GM18508 (cell line): ENCODE data around the gene B2M.
"Not testable (repeated sequence)": the region's sequence is repeated elsewhere in the genome, so short reads cannot be mapped to it uniquely, and the experiment has no call there.

Source experiments
- ATAC-seq: cut with Tn5 transposase; IDR thresholded peaks from one replicate; pipeline ENCODE4 v1.9.1; 2021; ENCODE audit warnings: moderate number of reproducible peaks; ENCODE audit not compliant: insufficient read depth, unreplicated experiment

B2M gene

DNA sequence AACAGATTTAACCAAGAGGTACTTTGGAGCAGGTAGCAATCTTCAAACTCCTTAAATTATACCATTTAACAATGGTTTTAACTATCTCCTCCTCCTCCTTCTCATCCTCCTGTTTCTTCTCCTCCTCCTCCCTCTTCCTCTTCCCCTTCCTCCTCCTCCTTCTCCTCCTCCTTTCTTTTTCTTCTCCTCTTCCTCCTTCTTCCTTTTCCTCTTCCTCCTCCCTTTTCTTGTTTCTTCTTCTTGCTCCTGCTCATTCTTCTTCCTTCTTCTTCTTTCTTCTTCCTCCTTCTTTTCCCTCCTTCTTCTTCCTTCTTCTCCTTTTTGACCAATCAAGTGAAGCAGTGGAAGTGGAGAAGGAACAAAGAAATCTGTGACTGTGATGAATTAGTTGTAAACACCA is 14.3 kb upstream of the B2M start:
- ATAC-seq, result no peak

DNA sequence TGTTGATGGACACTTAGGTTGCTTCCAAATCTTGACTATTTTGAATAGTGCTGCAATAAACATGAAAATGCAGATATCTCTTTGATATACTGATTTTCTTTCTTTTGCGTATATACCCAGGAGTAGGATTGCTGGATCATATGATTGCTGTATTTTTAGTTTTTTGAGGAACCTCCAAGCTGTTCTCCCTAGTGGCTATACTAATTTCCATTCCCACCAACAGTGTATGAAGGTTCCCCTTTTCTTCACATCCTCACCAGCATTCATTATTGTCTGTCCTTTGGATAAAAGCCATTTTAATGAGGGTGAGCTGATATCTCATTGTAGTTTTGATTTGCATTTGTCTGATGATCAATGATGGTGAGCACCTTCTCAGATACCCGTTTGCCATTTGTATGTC is 12.7 kb upstream of the B2M start:
- no peak for ATAC-seq

DNA sequence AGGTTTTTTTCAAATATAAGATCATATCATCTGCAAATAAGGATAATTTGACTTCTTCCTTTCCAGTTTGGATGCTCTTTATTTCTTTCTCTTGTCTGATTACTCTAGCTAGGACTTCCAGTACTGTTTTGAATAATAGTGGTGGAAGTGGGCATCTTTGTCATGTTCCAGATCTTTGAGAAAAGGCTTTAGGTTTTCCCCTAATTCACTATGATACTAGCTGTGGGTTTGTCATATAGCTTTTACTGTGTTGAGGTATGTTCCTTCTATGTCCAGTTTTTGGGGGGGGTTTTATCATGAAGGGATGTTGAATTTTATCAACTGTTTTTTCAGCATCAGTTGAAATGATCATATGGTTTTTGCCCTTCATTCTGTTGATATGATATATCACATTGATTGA is 10.6 kb upstream of the B2M start:
- not testable (repeated sequence) for ATAC-seq

GRCh38 chr15:44705986-44706385 is 5.3 kb upstream of the B2M start:
- no peak for ATAC-seq

DNA sequence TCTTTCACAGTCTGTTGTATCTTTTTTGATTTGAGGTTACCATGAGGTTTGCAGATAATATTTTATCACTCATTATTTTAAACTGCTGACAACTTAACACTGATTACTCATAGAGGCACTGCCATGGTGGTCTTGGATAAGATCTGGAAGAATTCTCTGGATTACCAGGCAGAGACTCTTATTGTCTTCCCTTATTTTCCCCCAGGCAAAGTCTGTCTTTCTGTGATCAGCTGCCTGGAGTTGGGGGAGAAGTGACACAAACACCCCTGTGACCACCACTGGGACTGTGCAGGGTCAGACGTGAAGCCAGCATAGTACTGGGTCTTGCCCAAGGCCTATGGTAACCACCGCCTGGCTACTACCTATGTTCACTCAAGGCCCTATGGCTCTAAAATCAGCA is 4.9 kb upstream of the B2M start:
- ATAC-seq, result no peak

DNA sequence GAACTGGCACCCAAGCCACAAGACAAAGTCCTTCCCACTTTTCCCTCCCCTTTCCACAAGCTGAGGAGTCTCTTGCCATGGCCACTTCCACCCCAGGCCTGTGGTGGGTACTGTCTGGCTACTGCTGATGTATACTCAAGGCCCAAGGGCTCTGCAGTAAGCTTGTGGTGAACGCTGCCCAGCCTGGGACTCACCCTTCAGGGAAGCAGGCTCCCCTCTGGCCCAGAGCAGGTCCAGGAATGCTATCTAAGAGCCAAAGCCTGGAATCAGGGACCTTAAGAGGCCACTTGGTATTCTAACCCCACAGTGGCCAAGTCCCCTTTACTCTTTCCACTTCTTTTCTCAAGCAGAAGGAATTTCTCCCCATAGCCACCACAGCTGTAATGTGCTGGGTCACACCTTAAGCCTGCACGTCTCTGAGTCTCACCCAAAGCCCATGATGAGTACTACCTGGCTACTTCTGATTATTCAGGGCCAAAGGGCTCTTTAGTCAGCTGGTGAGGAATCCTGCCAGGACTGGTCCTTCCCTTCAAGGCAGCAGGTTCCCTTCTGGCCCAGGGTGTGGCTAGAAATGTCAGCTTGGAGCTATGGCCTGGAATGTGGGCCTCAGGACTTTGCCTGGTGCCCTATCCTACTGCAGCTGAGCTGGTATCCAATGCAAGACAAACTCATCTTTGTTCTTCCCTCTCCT is 4.2 kb upstream of the B2M start:
- no peak for ATAC-seq

DNA sequence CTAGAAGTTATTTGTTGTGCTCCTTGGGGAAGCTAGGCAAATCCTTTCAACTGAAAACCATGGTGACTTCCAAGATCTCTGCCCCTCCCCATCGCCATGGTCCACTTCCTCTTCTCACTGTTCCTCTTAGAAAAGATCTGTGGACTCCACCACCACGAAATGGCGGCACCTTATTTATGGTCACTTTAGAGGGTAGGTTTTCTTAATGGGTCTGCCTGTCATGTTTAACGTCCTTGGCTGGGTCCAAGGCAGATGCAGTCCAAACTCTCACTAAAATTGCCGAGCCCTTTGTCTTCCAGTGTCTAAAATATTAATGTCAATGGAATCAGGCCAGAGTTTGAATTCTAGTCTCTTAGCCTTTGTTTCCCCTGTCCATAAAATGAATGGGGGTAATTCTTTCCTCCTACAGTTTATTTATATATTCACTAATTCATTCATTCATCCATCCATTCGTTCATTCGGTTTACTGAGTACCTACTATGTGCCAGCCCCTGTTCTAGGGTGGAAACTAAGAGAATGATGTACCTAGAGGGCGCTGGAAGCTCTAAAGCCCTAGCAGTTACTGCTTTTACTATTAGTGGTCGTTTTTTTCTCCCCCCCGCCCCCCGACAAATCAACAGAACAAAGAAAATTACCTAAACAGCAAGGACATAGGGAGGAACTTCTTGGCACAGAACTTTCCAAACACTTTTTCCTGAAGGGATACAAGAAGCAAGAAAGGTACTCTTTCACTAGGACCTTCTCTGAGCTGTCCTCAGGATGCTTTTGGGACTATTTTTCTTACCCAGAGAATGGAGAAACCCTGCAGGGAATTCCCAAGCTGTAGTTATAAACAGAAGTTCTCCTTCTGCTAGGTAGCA is 851 bp upstream of the B2M start:
- no peak for ATAC-seq

DNA sequence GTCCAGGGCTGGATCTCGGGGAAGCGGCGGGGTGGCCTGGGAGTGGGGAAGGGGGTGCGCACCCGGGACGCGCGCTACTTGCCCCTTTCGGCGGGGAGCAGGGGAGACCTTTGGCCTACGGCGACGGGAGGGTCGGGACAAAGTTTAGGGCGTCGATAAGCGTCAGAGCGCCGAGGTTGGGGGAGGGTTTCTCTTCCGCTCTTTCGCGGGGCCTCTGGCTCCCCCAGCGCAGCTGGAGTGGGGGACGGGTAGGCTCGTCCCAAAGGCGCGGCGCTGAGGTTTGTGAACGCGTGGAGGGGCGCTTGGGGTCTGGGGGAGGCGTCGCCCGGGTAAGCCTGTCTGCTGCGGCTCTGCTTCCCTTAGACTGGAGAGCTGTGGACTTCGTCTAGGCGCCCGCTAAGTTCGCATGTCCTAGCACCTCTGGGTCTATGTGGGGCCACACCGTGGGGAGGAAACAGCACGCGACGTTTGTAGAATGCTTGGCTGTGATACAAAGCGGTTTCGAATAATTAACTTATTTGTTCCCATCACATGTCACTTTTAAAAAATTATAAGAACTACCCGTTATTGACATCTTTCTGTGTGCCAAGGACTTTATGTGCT is 527 bp downstream of the B2M start:
- ATAC-seq, result no peak

DNA sequence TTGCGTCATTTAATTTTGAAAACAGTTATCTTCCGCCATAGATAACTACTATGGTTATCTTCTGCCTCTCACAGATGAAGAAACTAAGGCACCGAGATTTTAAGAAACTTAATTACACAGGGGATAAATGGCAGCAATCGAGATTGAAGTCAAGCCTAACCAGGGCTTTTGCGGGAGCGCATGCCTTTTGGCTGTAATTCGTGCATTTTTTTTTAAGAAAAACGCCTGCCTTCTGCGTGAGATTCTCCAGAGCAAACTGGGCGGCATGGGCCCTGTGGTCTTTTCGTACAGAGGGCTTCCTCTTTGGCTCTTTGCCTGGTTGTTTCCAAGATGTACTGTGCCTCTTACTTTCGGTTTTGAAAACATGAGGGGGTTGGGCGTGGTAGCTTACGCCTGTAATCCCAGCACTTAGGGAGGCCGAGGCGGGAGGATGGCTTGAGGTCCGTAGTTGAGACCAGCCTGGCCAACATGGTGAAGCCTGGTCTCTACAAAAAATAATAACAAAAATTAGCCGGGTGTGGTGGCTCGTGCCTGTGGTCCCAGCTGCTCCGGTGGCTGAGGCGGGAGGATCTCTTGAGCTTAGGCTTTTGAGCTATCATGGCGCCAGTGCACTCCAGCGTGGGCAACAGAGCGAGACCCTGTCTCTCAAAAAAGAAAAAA is 1.2 kb downstream of the B2M start:
- no peak for ATAC-seq

DNA sequence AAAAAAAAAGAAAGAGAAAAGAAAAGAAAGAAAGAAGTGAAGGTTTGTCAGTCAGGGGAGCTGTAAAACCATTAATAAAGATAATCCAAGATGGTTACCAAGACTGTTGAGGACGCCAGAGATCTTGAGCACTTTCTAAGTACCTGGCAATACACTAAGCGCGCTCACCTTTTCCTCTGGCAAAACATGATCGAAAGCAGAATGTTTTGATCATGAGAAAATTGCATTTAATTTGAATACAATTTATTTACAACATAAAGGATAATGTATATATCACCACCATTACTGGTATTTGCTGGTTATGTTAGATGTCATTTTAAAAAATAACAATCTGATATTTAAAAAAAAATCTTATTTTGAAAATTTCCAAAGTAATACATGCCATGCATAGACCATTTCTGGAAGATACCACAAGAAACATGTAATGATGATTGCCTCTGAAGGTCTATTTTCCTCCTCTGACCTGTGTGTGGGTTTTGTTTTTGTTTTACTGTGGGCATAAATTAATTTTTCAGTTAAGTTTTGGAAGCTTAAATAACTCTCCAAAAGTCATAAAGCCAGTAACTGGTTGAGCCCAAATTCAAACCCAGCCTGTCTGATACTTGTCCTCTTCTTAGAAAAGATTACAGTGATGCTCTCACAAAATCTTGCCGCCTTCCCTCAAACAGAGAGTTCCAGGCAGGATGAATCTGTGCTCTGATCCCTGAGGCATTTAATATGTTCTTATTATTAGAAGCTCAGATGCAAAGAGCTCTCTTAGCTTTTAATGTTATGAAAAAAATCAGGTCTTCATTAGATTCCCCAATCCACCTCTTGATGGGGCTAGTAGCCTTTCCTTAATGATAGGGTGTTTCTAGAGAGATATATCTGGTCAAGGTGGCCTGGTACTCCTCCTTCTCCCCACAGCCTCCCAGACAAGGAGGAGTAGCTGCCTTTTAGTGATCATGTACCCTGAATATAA is 2.0 kb downstream of the B2M start:
- ATAC-seq, result no peak

- ATAC-seq, result no peak
Measured at GRCh38 chr15:44715142-44715796, 4.0 kb downstream of the B2M start.

GRCh38 chr15:44715797-44716334 is 4.5 kb downstream of the B2M start:
- ATAC-seq, result no peak

DNA sequence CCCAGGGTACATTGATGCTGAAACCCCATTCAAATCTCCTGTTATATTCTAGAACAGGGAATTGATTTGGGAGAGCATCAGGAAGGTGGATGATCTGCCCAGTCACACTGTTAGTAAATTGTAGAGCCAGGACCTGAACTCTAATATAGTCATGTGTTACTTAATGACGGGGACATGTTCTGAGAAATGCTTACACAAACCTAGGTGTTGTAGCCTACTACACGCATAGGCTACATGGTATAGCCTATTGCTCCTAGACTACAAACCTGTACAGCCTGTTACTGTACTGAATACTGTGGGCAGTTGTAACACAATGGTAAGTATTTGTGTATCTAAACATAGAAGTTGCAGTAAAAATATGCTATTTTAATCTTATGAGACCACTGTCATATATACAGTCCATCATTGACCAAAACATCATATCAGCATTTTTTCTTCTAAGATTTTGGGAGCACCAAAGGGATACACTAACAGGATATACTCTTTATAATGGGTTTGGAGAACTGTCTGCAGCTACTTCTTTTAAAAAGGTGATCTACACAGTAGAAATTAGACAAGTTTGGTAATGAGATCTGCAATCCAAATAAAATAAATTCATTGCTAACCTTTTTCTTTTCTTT is 5.8 kb downstream of the B2M start:
- ATAC-seq, result no peak

GRCh38 chr15:44718180-44718926 is 7.0 kb downstream of the B2M start:
- no peak for ATAC-seq

DNA sequence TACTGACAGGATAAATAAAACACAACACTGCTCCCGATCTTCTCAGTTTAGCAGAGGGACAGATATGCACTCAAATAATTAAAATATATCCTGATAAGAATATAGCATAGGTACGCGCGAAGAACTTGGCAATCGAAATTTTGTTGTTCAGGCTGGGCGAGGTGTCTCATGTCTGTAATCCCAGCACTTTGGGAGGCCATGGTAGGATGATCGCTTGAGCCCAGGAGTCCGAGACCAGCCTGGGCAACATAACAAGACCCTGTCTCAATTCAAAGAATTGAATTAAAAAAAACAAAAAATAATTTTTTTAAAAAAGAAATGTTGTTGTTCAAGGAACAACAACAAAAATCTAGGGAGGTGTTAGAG is 7.6 kb downstream of the B2M start:
- no peak for ATAC-seq

DNA sequence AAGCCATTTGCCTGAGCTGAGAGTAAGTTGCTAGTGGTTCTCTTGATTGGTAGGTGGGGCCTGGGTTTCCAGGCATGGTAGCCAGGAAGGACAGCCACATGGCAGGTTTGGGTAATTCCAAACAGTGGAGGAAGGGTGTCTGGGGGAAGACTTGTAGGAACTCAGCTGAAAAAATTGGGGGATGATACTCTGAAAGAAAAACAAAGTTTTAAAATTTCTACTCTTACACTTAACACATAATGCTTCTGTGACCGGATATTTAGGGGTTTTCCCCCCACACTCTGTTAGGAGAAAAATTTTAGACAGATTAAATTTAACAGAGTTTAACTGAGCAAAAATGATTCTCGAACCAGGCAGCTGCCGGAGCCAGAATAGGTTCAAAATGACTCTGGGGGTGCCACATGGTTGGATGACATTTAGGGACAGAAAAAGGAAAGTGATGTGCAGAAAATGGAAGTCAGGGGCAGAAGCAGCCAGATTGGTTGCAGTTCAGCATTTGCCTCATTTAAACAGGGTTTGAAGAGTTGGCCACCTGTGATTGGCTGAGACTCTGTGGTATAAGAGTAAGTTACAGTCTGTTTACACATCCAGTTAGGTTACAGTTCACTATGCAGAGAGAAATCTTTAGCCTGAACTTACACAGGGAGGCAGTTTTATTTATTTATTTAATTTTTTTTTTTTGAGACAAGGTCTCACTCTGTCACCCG is 8.1 kb downstream of the B2M start:
- no peak for ATAC-seq

DNA sequence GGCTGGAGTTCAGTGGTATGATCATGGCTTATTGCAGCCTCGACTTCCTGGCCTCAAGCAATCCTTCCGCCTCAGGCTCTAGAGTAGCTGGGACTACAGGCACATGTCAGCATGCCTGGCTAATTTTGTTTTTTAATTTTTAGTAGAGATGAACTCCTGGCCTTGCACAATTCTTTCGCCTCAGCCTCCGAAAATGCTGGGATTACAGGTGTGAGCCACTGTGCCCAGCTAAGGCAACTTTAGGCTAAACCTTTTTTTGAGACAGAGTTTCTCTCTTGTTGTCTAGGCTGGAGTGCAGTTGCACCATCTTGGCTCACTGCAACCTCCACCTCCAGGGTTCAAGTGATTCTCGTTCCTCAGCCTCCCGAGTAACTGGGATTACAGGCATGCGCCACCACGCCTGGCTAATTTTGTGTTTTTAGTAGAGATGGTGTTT is 8.7 kb downstream of the B2M start:
- not testable (repeated sequence) for ATAC-seq
